SK-N-SH (cell line): ENCODE results near the gene IRX3. TPM values are rescaled to one million over a fixed set of nuclear protein-coding genes. Genes with fewer than 3 reads are reported as not detected.

Source experiments
- CTCF ChIA-PET: fragments of 300-600, 350-600 bp; formaldehyde crosslinking; extraction: SDS; loops from one replicate; lab custom pipeline; 2021; lab: Yijun Ruan, JAX
- POLR2A ChIA-PET: fragments of 350-600 bp; sonication (Branson Sonifier 250); formaldehyde crosslinking; extraction: SDS; loops from one replicate; lab custom pipeline; 2020; ENCODE audit warnings: antibody characterized with exemption, inconsistent platforms; lab: Yijun Ruan, JAX
- DNase-seq: peaks from one replicate; pipeline ENCODE4 v3.0.0; 2012
- H2AFZ ChIP-seq: fragments of 200-600 bp; sonication (generic); 2 replicates; pipeline ENCODE4 v1.8.1; 2016; ENCODE audit warnings: antibody characterized with exemption, mild to moderate bottlenecking, low read depth
- H3F3A ChIP-seq: fragments of 200-600 bp; sonication (generic); replicated peaks from 2 replicates; pipeline ENCODE3; 2016; ENCODE audit warnings: antibody characterized with exemption, mild to moderate bottlenecking; ENCODE audit not compliant: insufficient read depth
- H3K27ac ChIP-seq, 2 experiments: fragments of 200-500 bp in 1 of 2; fragments of 200-600 bp in 1 of 2; sonication (Bioruptor generic) in 1 of 2; sonication (generic), shearing (Covaris generic) in 1 of 2; 2 replicates each; pipeline versions ENCODE4 v1.5.1 to v1.6.1; 2014 to 2016; ENCODE audit warnings: low read depth in 2 of 2, inconsistent platforms in 1 of 2, low read length in 1 of 2, mild to moderate bottlenecking in 1 of 2, mixed read lengths in 1 of 2
- H3K27me3 ChIP-seq: fragments of 200-600 bp; sonication (generic), shearing (Covaris generic); 2 replicates; pipeline ENCODE4 v1.6.1; 2016; ENCODE audit warnings: mixed run types; ENCODE audit not compliant: insufficient read depth
- H3K36me3 ChIP-seq, 2 experiments: fragments of 200-500 bp in 1 of 2; fragments of 200-600 bp in 1 of 2; sonication (Bioruptor generic) in 1 of 2; sonication (generic) in 1 of 2; replicated peaks in 1 of 2; 2 replicates each; pipeline versions ENCODE3 to v1.5.1; 2014 to 2016; ENCODE audit warnings: low read length in 1 of 2, mild to moderate bottlenecking in 1 of 2; ENCODE audit not compliant: insufficient read depth in 2 of 2, control insufficient read depth in 1 of 2
- H3K4me1 ChIP-seq, 2 experiments: fragments of 200-500 bp in 1 of 2; fragments of 200-600 bp in 1 of 2; sonication (Bioruptor generic) in 1 of 2; sonication (generic), shearing (Covaris generic) in 1 of 2; 2 replicates each; pipeline versions ENCODE4 v1.5.1 to v1.6.1; 2014 to 2016; ENCODE audit warnings: low read depth in 1 of 2, low read length in 1 of 2, mixed run types in 1 of 2; ENCODE audit not compliant: insufficient read depth in 2 of 2, control insufficient read depth in 1 of 2
- H3K4me2 ChIP-seq: fragments of 200-600 bp; sonication (generic), shearing (Covaris generic); 2 replicates; pipeline ENCODE4 v1.6.1; 2017; ENCODE audit warnings: mixed run types
- H3K4me3 ChIP-seq, 2 experiments: fragments of 200-500 bp in 1 of 2; fragments of 200-600 bp in 1 of 2; sonication (Bioruptor generic) in 1 of 2; sonication (generic), shearing (Covaris generic) in 1 of 2; 2 replicates each; pipeline versions ENCODE4 v1.5.1 to v1.8.1; 2014 to 2016; ENCODE audit warnings: low read depth in 2 of 2, inconsistent platforms in 1 of 2, low read length in 1 of 2, mild to moderate bottlenecking in 1 of 2, mixed read lengths in 1 of 2, moderate library complexity in 1 of 2
- H3K79me2 ChIP-seq: fragments of 200-600 bp; sonication (generic); 2 replicates; pipeline ENCODE4 v1.8.1; 2017; ENCODE audit warnings: mild to moderate bottlenecking; ENCODE audit not compliant: insufficient read depth
- H3K9ac ChIP-seq: fragments of 200-600 bp; sonication (generic); 2 replicates; pipeline ENCODE4 v1.6.1; 2017; ENCODE audit warnings: mixed run types
- H3K9me2 ChIP-seq: fragments of 200-600 bp; sonication (generic); 2 replicates; pipeline ENCODE4 v1.6.1; 2017; ENCODE audit warnings: mixed run types
- H3K9me3 ChIP-seq: fragments of 200-600 bp; sonication (generic); 2 replicates; pipeline ENCODE4 v1.6.1; 2017; ENCODE audit warnings: mixed run types, mild to moderate bottlenecking, moderate library complexity
- H4K20me1 ChIP-seq: fragments of 200-600 bp; sonication (generic); 2 replicates; pipeline ENCODE4 v1.6.1; 2017; ENCODE audit warnings: mild to moderate bottlenecking, mixed run types; ENCODE audit not compliant: insufficient read depth
- FOSL2 ChIP-seq: IDR thresholded peaks from 2 replicates; pipeline ENCODE4 v1.4.0; 2012; ENCODE audit warnings: low read depth, mild to moderate bottlenecking, moderate library complexity, borderline replicate concordance
- GABPA ChIP-seq: IDR thresholded peaks from 2 replicates; pipeline ENCODE4 v1.4.0; 2012; ENCODE audit warnings: low read depth, mild to moderate bottlenecking
- GATA2 ChIP-seq: sonication (generic); formaldehyde crosslinking; IDR thresholded peaks from 2 replicates; pipeline ENCODE4 v1.5.0; 2020; ENCODE audit warnings: mild to moderate bottlenecking, missing genetic modification reagents
- IRF3 ChIP-seq: fragments of 150-350 bp; IDR thresholded peaks from 2 replicates; pipeline ENCODE4 v1.6.1; 2016; ENCODE audit warnings: mild to moderate bottlenecking, low read depth, low read length
- JUND ChIP-seq: IDR thresholded peaks from 2 replicates; pipeline ENCODE4 v1.4.0; 2012
- MXI1 ChIP-seq: IDR thresholded peaks from 2 replicates; pipeline ENCODE4 v1.6.1; 2012; ENCODE audit warnings: mild to moderate bottlenecking, low read depth, low read length, improper control_type of control experiment
- NFIC ChIP-seq: IDR thresholded peaks from 2 replicates; pipeline ENCODE4 v1.4.0; 2012; ENCODE audit warnings: borderline replicate concordance
- NRF1 ChIP-seq: IDR thresholded peaks from 2 replicates; pipeline ENCODE4 v1.6.1; 2012; ENCODE audit warnings: low read depth, mild to moderate bottlenecking, low read length
- RCOR1 ChIP-seq: fragments of 150-350 bp; IDR thresholded peaks from 2 replicates; pipeline ENCODE4 v1.6.1; 2017; ENCODE audit warnings: antibody characterized with exemption, low read length
- REST ChIP-seq: IDR thresholded peaks from 2 replicates; pipeline ENCODE4 v1.6.1; 2012; ENCODE audit warnings: mild to moderate bottlenecking, low read depth, low read length, moderate library complexity
- RXRA ChIP-seq: IDR thresholded peaks from 2 replicates; pipeline ENCODE4 v1.4.0; 2012; ENCODE audit warnings: low read depth, mild to moderate bottlenecking, borderline replicate concordance
- TAF1 ChIP-seq: IDR thresholded peaks from 2 replicates; pipeline ENCODE4 v1.6.1; 2012; ENCODE audit warnings: low read depth, mild to moderate bottlenecking, low read length, moderate library complexity, borderline replicate concordance
- TCF12 ChIP-seq: IDR thresholded peaks from 2 replicates; pipeline ENCODE4 v1.4.0; 2012
- USF1 ChIP-seq: IDR thresholded peaks from 2 replicates; pipeline ENCODE4 v1.4.0; 2012; ENCODE audit warnings: low read depth, borderline replicate concordance
- WGBS: methylation state at CpG from one replicate; pipeline ENCODE4 v1.1.6; 2017; ENCODE audit warnings: low lambda C conversion rate; 5-methylcytosine and 5-hydroxymethylcytosine counted together
- polyA plus RNA-seq, 3 experiments: library from polyadenylated mRNA; depleted of rRNA; stranded (reverse); fragments of >200 nt; gene quantifications; 2 replicates each; pipeline ENCODE4 v1.2.3, GENCODE V29; 2012
- TF ChIP-seq, protein P1 (sequence below): IDR thresholded peaks from 2 replicates; pipeline ENCODE4 v1.4.0; 2012; ENCODE audit warnings: low read depth, borderline replicate concordance

The IRX3 gene
- polyA plus RNA-seq, 1 of the 3 experiments (the other 2 are of a cell fraction), result 7.1 TPM

- no peaks in the 10 kb centered on the region for H4K20me1 ChIP-seq
- DNase-seq, result no peak
- no peaks in the 10 kb centered on the region for H3K9me2 ChIP-seq
- H3K4me2 ChIP-seq, result no peak overlapping the region
- no peak overlapping the region for H3K9ac ChIP-seq
- H3F3A ChIP-seq, result no peaks in the 10 kb centered on the region
- ChIA-PET CTCF (no interaction called here), POLR2A (no interaction called here)
- WGBS, result 79% methylated on average over 3 of the region's 3 CpGs
- no peak overlapping the region for H3K27ac ChIP-seq
- H3K36me3 ChIP-seq, result no peaks in the 10 kb centered on the region
- H3K9me3 ChIP-seq, result no peaks in the 10 kb centered on the region
- no peaks in the 10 kb centered on the region for H3K79me2 ChIP-seq
- H3K4me3 ChIP-seq, result no peak overlapping the region
- peaks cover 0 to 12% of the 10 kb centered on the region in 2 experiments; a peak in 1 of 4 replicates for H3K4me1 ChIP-seq
- no peaks in the 10 kb centered on the region; the same call in 1 of the 2 replicates for H3K27me3 ChIP-seq
- TF ChIP-seq USF1 (no peak), GATA2 (CRISPR knock-in tag) (no peak), NRF1 (no peak), NFIC (no peak), REST (no peak)
- TF ChIP-seq, all 33 proteins: peak for 0
- no peak overlapping the region for H2AFZ ChIP-seq
These were observed 26.0 kb upstream of the IRX3 start for GRCh38 chr16:54312502-54312991.

DNA sequence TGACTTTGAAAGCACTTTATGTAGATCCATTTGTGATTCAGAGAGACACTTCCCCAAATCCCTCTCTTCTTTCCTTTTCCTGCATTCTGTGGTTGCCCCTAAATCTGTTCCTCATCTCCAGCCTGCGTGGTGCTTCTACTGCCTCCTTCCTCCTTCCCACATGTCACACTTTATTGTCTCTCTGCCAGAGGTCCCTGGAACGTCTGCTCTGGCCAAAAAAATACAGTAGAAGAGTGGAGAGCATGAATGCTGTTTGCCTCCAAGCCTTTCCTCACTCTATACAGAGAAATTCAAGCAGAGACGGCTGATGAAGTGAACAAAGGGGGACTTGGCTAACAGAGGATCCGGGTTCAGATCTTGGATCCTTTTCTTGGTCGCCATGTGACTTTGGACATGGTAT is 22.8 kb upstream of the IRX3 start:
- H3K27me3 ChIP-seq, result no peaks in the 10 kb centered on the region; the same call in 1 of the 2 replicates
- no peaks in the 10 kb centered on the region for H3K79me2 ChIP-seq
- no peak for DNase-seq
- H3K9me3 ChIP-seq, result no peaks in the 10 kb centered on the region
- H3K9me2 ChIP-seq, result no peaks in the 10 kb centered on the region
- WGBS, result 50% methylated on average over 5 of the region's 5 CpGs
- no peaks in the 10 kb centered on the region for H3K4me1 ChIP-seq
- no peak for TF ChIP-seq RXRA
- TF ChIP-seq, protein P1, sequence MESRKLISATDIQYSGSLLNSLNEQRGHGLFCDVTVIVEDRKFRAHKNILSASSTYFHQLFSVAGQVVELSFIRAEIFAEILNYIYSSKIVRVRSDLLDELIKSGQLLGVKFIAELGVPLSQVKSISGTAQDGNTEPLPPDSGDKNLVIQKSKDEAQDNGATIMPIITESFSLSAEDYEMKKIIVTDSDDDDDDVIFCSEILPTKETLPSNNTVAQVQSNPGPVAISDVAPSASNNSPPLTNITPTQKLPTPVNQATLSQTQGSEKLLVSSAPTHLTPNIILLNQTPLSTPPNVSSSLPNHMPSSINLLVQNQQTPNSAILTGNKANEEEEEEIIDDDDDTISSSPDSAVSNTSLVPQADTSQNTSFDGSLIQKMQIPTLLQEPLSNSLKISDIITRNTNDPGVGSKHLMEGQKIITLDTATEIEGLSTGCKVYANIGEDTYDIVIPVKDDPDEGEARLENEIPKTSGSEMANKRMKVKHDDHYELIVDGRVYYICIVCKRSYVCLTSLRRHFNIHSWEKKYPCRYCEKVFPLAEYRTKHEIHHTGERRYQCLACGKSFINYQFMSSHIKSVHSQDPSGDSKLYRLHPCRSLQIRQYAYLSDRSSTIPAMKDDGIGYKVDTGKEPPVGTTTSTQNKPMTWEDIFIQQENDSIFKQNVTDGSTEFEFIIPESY, result no peak
- no peak for TF ChIP-seq RCOR1
- no peak for TF ChIP-seq MXI1
- no peak for TF ChIP-seq FOSL2
- TF ChIP-seq TAF1, result no peak
- no peak for TF ChIP-seq IRF3
- TF ChIP-seq JUND, result no peak
- no peak for TF ChIP-seq TCF12
- no peak for TF ChIP-seq GABPA
- no peaks in the 10 kb centered on the region for H3K36me3 ChIP-seq
- H3K9ac ChIP-seq, result no peak overlapping the region
- H4K20me1 ChIP-seq, result no peaks in the 10 kb centered on the region
- H3K4me2 ChIP-seq, result no peak overlapping the region
- no peak overlapping the region for H2AFZ ChIP-seq
- POLR2A ChIA-PET, result no interaction called here
- H3K27ac ChIP-seq, result no peak overlapping the region
- H3K4me3 ChIP-seq, result no peak overlapping the region
- H3F3A ChIP-seq, result no peaks in the 10 kb centered on the region
- CTCF ChIA-PET, result no interaction called here
